ENCODE results near the gene GPC5. TPM values are rescaled to one million over a fixed set of nuclear protein-coding genes. Genes with fewer than 3 reads are reported as not detected.

The GPC5 gene
- total and polyA plus RNA-seq, 2 donors (not counting 3 experiments of a cell fraction or from before 2014, with no cell fraction given): 0.59 to 0.97 TPM

DNA sequence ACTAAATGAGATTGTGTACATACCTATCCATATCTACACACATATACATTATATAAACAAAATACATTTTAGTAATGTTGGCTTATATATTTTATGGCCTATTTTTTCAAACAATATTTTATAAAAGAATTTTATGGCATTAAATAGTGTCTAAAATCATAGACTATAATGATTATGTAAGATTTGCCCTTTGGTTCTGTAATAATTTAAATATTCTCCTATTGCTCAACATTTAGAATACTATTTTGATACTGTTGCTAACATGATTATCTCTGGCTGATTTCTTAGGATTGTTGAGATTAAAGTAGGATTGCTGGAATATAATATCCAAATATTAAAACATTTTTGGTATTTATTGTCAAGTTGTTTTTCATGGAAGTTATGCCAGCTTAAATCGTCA, 1263.0 kb downstream of the GPC5 start:
- no peak for TF ChIP-seq FOS (IDR thresholded peaks at IDR 0.05; ENCODE audit: borderline replicate concordance, insufficient read depth, low read length)
- TF ChIP-seq EZH2 (IDR thresholded peaks at IDR 0.05; ENCODE audit: borderline replicate concordance, low read depth, low read length, severe bottlenecking): no peak
- no peak for TF ChIP-seq MYC (IDR thresholded peaks at IDR 0.05; ENCODE audit: low read depth, low read length)
- TF ChIP-seq JUN (IDR thresholded peaks at IDR 0.05; ENCODE audit: borderline replicate concordance, insufficient read depth, insufficient read length, low read depth): no peak
- no peaks in the 10 kb centered on the region for H3K4me1 ChIP-seq (ENCODE audit: control insufficient read depth, extremely low read depth, insufficient read depth, low read length)
- intact Hi-C loops (cut with micrococcal nuclease) (no loop called here), dilution Hi-C loops (cut with MboI; ENCODE audit: extremely low pct_ligation_motif_present, low sequenced_read_pairs) (no loop called here)
- FAIRE-seq (no peak), DNase-seq (ENCODE audit: low read depth, low spot score) (no peak)
- no peaks in the 10 kb centered on the region for H3K36me3 ChIP-seq (ENCODE audit: control insufficient read depth in 2 of 2, extremely low read depth in 1 of 2, insufficient read depth in 2 of 2, low read length in 2 of 2)
- ChIA-PET CTCF (no interaction called here), POLR2A (no interaction called here)
- no peak overlapping the region for H3K27ac ChIP-seq (ENCODE audit: insufficient read depth, low read depth, low read length)
- no peaks in the 10 kb centered on the region for H3K79me2 ChIP-seq (ENCODE audit: control insufficient read depth, insufficient read depth, low read length)
- H3K27me3 ChIP-seq (ENCODE audit: control insufficient read depth in 2 of 2, insufficient read depth in 2 of 2, low read length in 2 of 2): no peaks in the 10 kb centered on the region
- H3K9ac ChIP-seq (replicated peaks; ENCODE audit: extremely low read depth, insufficient read depth, low read length): no peak overlapping the region
- no peaks in the 10 kb centered on the region for H3K9me1 ChIP-seq (replicated peaks; ENCODE audit: control insufficient read depth, extremely low read depth, insufficient read depth, low read length)
- H3K4me3 ChIP-seq (replicated peaks in 1 of 3; ENCODE audit: insufficient read depth in 1 of 3, low read depth in 1 of 3, low read length in 3 of 3): no peak overlapping the region
- BruUV-seq (replicated peaks): no TSS peak
- H4K20me1 ChIP-seq (replicated peaks; ENCODE audit: control insufficient read depth, extremely low read depth, insufficient read depth, low read length): no peaks in the 10 kb centered on the region
- H2AFZ ChIP-seq (ENCODE audit: low read depth, low read length): no peak overlapping the region
- H3K9me3 ChIP-seq (replicated peaks; ENCODE audit: control insufficient read depth, insufficient read depth, low read length): peaks cover 2% of the 10 kb centered on the region
- no peak overlapping the region for H3K4me2 ChIP-seq (ENCODE audit: insufficient read depth, low read length)

DNA sequence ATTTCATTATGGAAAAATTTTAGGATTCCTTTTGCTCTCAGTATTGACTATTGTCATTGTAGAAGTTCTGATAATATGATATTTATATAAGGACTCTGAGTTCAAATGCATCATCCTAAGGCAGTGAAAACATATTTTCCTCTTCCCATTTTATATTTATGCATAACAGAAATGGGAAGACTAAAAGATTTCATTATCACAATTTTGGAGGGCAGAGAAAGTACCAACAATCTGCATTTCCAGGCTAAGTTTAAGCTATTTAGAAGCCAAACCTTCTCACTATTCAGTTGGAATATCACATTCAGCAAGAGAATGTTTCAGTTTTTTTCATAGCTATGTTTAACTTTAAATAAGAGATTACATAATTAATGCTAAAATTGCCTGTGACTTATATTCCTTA, 1269.7 kb downstream of the GPC5 start:
- Histone ChIP-seq H3K27ac (ENCODE audit: insufficient read depth, low read depth, low read length) (no peak overlapping the region), H3K36me3 (ENCODE audit: control insufficient read depth in 2 of 2, extremely low read depth in 1 of 2, insufficient read depth in 2 of 2, low read length in 2 of 2) (no peaks in the 10 kb centered on the region), H4K20me1 (replicated peaks; ENCODE audit: control insufficient read depth, extremely low read depth, insufficient read depth, low read length) (no peaks in the 10 kb centered on the region), H3K9me1 (replicated peaks; ENCODE audit: control insufficient read depth, extremely low read depth, insufficient read depth, low read length) (no peaks in the 10 kb centered on the region), H3K4me2 (ENCODE audit: insufficient read depth, low read length) (no peak overlapping the region), H3K27me3 (ENCODE audit: control insufficient read depth in 2 of 2, insufficient read depth in 2 of 2, low read length in 2 of 2) (no peaks in the 10 kb centered on the region), H3K4me1 (ENCODE audit: control insufficient read depth, extremely low read depth, insufficient read depth, low read length) (no peaks in the 10 kb centered on the region), H3K9me3 (replicated peaks; ENCODE audit: control insufficient read depth, insufficient read depth, low read length) (peaks cover 7% of the 10 kb centered on the region), H3K79me2 (ENCODE audit: control insufficient read depth, insufficient read depth, low read length) (no peaks in the 10 kb centered on the region), H3K4me3 (replicated peaks in 1 of 3; ENCODE audit: insufficient read depth in 1 of 3, low read depth in 1 of 3, low read length in 3 of 3) (no peak overlapping the region), H2AFZ (ENCODE audit: low read depth, low read length) (no peak overlapping the region), H3K9ac (replicated peaks; ENCODE audit: extremely low read depth, insufficient read depth, low read length) (no peak overlapping the region)
- CTCF ChIA-PET: no interaction called here
- POLR2A ChIA-PET: no interaction called here
- intact Hi-C loops (cut with micrococcal nuclease): no loop called here
- TF ChIP-seq FOS (IDR thresholded peaks at IDR 0.05; ENCODE audit: borderline replicate concordance, insufficient read depth, low read length) (no peak), EZH2 (IDR thresholded peaks at IDR 0.05; ENCODE audit: borderline replicate concordance, low read depth, low read length, severe bottlenecking) (no peak), GATA2 (IDR thresholded peaks at IDR 0.05; ENCODE audit: insufficient read depth, insufficient read length, low read depth, low read length) (no peak), POLR2A (IDR thresholded peaks at IDR 0.05; ENCODE audit: low read depth, low read length) (no peak), POLR2AphosphoS5 (IDR thresholded peaks at IDR 0.05; ENCODE audit: insufficient read depth, low read depth, low read length) (no peak), MYC (IDR thresholded peaks at IDR 0.05; ENCODE audit: low read depth, low read length) (no peak), JUN (IDR thresholded peaks at IDR 0.05; ENCODE audit: borderline replicate concordance, insufficient read depth, insufficient read length, low read depth) (no peak)
- TF ChIP-seq, protein P1, sequence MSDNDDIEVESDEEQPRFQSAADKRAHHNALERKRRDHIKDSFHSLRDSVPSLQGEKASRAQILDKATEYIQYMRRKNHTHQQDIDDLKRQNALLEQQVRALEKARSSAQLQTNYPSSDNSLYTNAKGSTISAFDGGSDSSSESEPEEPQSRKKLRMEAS (IDR thresholded peaks at IDR 0.05; ENCODE audit: insufficient read depth, insufficient read length): no peak
- TF ChIP-seq, protein P2, sequence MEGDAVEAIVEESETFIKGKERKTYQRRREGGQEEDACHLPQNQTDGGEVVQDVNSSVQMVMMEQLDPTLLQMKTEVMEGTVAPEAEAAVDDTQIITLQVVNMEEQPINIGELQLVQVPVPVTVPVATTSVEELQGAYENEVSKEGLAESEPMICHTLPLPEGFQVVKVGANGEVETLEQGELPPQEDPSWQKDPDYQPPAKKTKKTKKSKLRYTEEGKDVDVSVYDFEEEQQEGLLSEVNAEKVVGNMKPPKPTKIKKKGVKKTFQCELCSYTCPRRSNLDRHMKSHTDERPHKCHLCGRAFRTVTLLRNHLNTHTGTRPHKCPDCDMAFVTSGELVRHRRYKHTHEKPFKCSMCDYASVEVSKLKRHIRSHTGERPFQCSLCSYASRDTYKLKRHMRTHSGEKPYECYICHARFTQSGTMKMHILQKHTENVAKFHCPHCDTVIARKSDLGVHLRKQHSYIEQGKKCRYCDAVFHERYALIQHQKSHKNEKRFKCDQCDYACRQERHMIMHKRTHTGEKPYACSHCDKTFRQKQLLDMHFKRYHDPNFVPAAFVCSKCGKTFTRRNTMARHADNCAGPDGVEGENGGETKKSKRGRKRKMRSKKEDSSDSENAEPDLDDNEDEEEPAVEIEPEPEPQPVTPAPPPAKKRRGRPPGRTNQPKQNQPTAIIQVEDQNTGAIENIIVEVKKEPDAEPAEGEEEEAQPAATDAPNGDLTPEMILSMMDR (IDR thresholded peaks at IDR 0.05; ENCODE audit: extremely low read depth in 1 of 2, insufficient read depth in 1 of 2, low read depth in 1 of 2, low read length in 2 of 2): no peak
- BruUV-seq (replicated peaks): no TSS peak
- dilution Hi-C loops (cut with MboI; ENCODE audit: extremely low pct_ligation_motif_present, low sequenced_read_pairs): no loop called here
- DNase-seq (ENCODE audit: low read depth, low spot score) (no peak), FAIRE-seq (no peak)

All from endothelial cell of umbilical vein (primary cell).